T-cell (primary cell): ENCODE results near the gene CLCN7. TPM values are rescaled to one million over a fixed set of nuclear protein-coding genes. Genes with fewer than 3 reads are reported as not detected.
A peak's percentile ranks its signal among the peaks of the same experiment; 100 is the strongest.

Experiments
- ATAC-seq, 4 experiments: fragments of 200-7000 bp in 3 of 4; fragments of 150-1000 bp in 1 of 4; cut with Tn5 transposase; replicated peaks in 1 of 4; 1 replicate in 3 of 4; 2 replicates in 1 of 4; pipeline ENCODE4 v1.10.0; 2021; ENCODE audit warnings: moderate library complexity in 3 of 4, mild to moderate bottlenecking in 2 of 4, moderate number of reproducible peaks in 1 of 4
- CTCF ChIA-PET, 2 donors: fragments of 300-600 bp; sonication (Branson Sonifier 250); formaldehyde crosslinking; loops; one replicate each; lab custom pipeline; 2022; ENCODE audit warnings: antibody characterized with exemption in 2 of 2; lab: Charles Lee
- POLR2A ChIA-PET, 2 donors: fragments of 300-600 bp; sonication (Branson Sonifier 250); formaldehyde crosslinking; loops; one replicate each; lab custom pipeline; 2022; ENCODE audit warnings: antibody characterized with exemption in 2 of 2; lab: Charles Lee
- DNase-seq, 35 experiments: peaks; one replicate each; pipeline versions ENCODE4 v3.0.0 to v3.0.0-alpha.2; 2013 to 2023
- H3K27ac ChIP-seq: one replicate; pipeline ENCODE4 v1.5.1; 2013; ENCODE audit warnings: low read length
- H3K27me3 ChIP-seq, 2 experiments: replicated peaks in 1 of 2; 1 replicate in 1 of 2; 2 replicates in 1 of 2; pipeline versions ENCODE4 v1.6.1 to v1.7.0; 2013; ENCODE audit warnings: low read length in 1 of 2, mixed read lengths in 1 of 2; ENCODE audit not compliant: control insufficient read depth in 2 of 2, insufficient read depth in 2 of 2; ENCODE audit errors: extremely low read depth in 1 of 2
- H3K36me3 ChIP-seq, 2 donors: 1 replicate in 1 of 2; 2 replicates in 1 of 2; pipeline versions ENCODE4 v1.6.1 to v1.7.0; 2013; ENCODE audit warnings: low read length in 1 of 2; ENCODE audit not compliant: control insufficient read depth in 2 of 2, insufficient read depth in 1 of 2; ENCODE audit errors: extremely low read depth in 1 of 2
- H3K4me1 ChIP-seq, 2 experiments: 1 replicate in 1 of 2; 2 replicates in 1 of 2; pipeline versions ENCODE4 v1.6.1 to v1.7.0; 2013; ENCODE audit warnings: low read length in 2 of 2, mixed read lengths in 1 of 2; ENCODE audit not compliant: insufficient read depth in 2 of 2, control insufficient read depth in 1 of 2; ENCODE audit errors: extremely low read depth in 1 of 2
- H3K4me3 ChIP-seq, 2 donors: 1 replicate in 1 of 2; 2 replicates in 1 of 2; pipeline versions ENCODE4 v1.5.1 to v1.7.0; 2013; ENCODE audit warnings: mild to moderate bottlenecking in 2 of 2, low read length in 1 of 2, moderate library complexity in 1 of 2; ENCODE audit not compliant: control insufficient read depth in 1 of 2; ENCODE audit errors: extremely low read depth in 1 of 2
- H3K9me3 ChIP-seq: 2 replicates; pipeline ENCODE4 v1.7.0; 2013
- H3K27ac Mint-ChIP-seq, 2 donors: one replicate each; pipeline ENCODE4 v1.8.0; 2020 to 2021; ENCODE audit warnings: mild to moderate bottlenecking in 2 of 2, mixed read lengths in 2 of 2
- H3K27me3 Mint-ChIP-seq, 2 donors: one replicate each; pipeline ENCODE4 v1.8.0; 2021 to 2022; ENCODE audit warnings: mixed read lengths in 2 of 2
- H3K36me3 Mint-ChIP-seq: one replicate; pipeline ENCODE4 v1.8.0; 2021; ENCODE audit warnings: mixed read lengths
- H3K4me1 Mint-ChIP-seq, 3 donors: one replicate each; pipeline ENCODE4 v1.8.0; 2020 to 2022; ENCODE audit warnings: mixed read lengths in 3 of 3, mild to moderate bottlenecking in 1 of 3
- H3K4me3 Mint-ChIP-seq, 3 donors: one replicate each; pipeline ENCODE4 v1.8.0; 2020 to 2022; ENCODE audit warnings: mild to moderate bottlenecking in 3 of 3, mixed read lengths in 3 of 3, moderate library complexity in 3 of 3
- H3K9me3 Mint-ChIP-seq, 3 donors: one replicate each; pipeline ENCODE4 v1.8.0; 2020 to 2022; ENCODE audit warnings: mixed read lengths in 3 of 3
- WGBS: methylation state at CpG from one replicate; pipeline ENCODE4 v1.1.5; 2013; ENCODE audit warnings: missing lambda C conversion rate; ENCODE audit not compliant: insufficient coverage; 5-methylcytosine and 5-hydroxymethylcytosine counted together
- total RNA-seq, 35 experiments: library from RNA in 6 of 35; stranded (reverse) in 6 of 35; fragments of 120-200 nt in 1 of 35; gene quantifications; one replicate each; pipeline versions ENCODE4 v1.2.1 to v1.2.4 and lab custom pipeline; 2013 to 2026

CLCN7 gene
- total RNA-seq = 100 to 1,000 TPM in 3 of 5 donors, 10 to 100 TPM in 2; 77.1 to 141 (median 114) TPM
- 28.0 TPM for total RNA-seq (2013)
- total RNA-seq (lab: John Stamatoyannopoulos, UW) = 56.2 to 147 (median 91.7) reads per million in 29 experiments

GRCh38 chr16:1474796-1475551, at the start of gene CLCN7:
TSS of gene CLCN7 (minus strand) at chr16:1475028. CDS start at chr16:1474974, 54 bp downstream.
- H3K27ac ChIP-seq = peak within 1 kb of the TSS; percentile 76
- peak within 1 kb of the TSS; percentile 86 to 87 for H3K27ac Mint-ChIP-seq
- peak within 1 kb of the TSS; percentile 76 to 81 (median 77) for H3K4me3 Mint-ChIP-seq
- H3K9me3 ChIP-seq = no peaks in the 10 kb centered on the region
- DNase-seq (peak; percentile 67 to 92 (median 80)), ATAC-seq (peak; percentile 88 to 95 (median 94))
- no peaks in the 10 kb centered on the region for H3K36me3 Mint-ChIP-seq
- POLR2A ChIA-PET = no interaction called here
- H3K27me3 ChIP-seq = no peaks in the 10 kb centered on the region
- no peaks in the 10 kb centered on the region for H3K36me3 ChIP-seq
- H3K9me3 Mint-ChIP-seq = no peaks in the 10 kb centered on the region
- peaks cover 6 to 38% of the 10 kb centered on the region in 2 experiments for H3K4me1 ChIP-seq
- CTCF ChIA-PET = no interaction called here
- no peaks in the 10 kb centered on the region for H3K27me3 Mint-ChIP-seq
- peak within 1 kb of the TSS; percentile 61 to 74 for H3K4me3 ChIP-seq
- under 1% methylated on average over 98 of the region's 99 CpGs for WGBS
- peaks cover 29 to 40% (median 38%) of the 10 kb centered on the region in 3 donors for H3K4me1 Mint-ChIP-seq

GRCh38 chr16:1524366-1524765, 49.5 kb upstream of the CLCN7 start:
- ChIA-PET POLR2A (no interaction called here), CTCF (no interaction called here)
- peaks cover 19 to 41% of the 10 kb centered on the region in 2 experiments for H3K4me1 ChIP-seq
- WGBS = 94% methylated on average over 15 of the region's 26 CpGs
- no peak overlapping the region for H3K27ac ChIP-seq
- no peaks in the 10 kb centered on the region for H3K27me3 ChIP-seq
- no peak overlapping the region for H3K4me3 ChIP-seq
- ATAC-seq = no peak
- H3K36me3 ChIP-seq = peaks cover 5 to 14% of the 10 kb centered on the region in 2 donors
- H3K9me3 ChIP-seq = no peaks in the 10 kb centered on the region
- Mint-ChIP-seq H3K9me3 (no peaks in the 10 kb centered on the region), H3K27me3 (no peaks in the 10 kb centered on the region), H3K27ac (no peak overlapping the region), H3K4me1 (peaks cover 23 to 30% (median 29%) of the 10 kb centered on the region in 3 donors), H3K4me3 (no peak overlapping the region), H3K36me3 (no peaks in the 10 kb centered on the region)
- no peak for DNase-seq

- no peak overlapping the region for H3K27ac Mint-ChIP-seq
- WGBS = 92% methylated on average over 27 of the region's 30 CpGs
- POLR2A ChIA-PET = no interaction called here
These were observed 48.9 kb upstream of the CLCN7 start for GRCh38 chr16:1523581-1524245.

GRCh38 chr16:1520461-1520860, 45.6 kb upstream of the CLCN7 start:
- H3K9me3 Mint-ChIP-seq = no peaks in the 10 kb centered on the region
- H3K4me1 Mint-ChIP-seq = peaks cover 0 to 6% (median 4%) of the 10 kb centered on the region in 3 donors
- H3K27ac ChIP-seq = no peak overlapping the region
- no peaks in the 10 kb centered on the region for H3K27me3 ChIP-seq
- ATAC-seq (no peak), DNase-seq (no peak)
- H3K4me1 ChIP-seq = peaks cover 0 to 6% of the 10 kb centered on the region in 2 experiments
- no peak overlapping the region for H3K4me3 ChIP-seq
- POLR2A ChIA-PET = no interaction called here
- CTCF ChIA-PET = no interaction called here
- no peaks in the 10 kb centered on the region for H3K27me3 Mint-ChIP-seq
- no peaks in the 10 kb centered on the region for H3K36me3 Mint-ChIP-seq
- H3K9me3 ChIP-seq = no peaks in the 10 kb centered on the region
- H3K36me3 ChIP-seq = peaks cover 8 to 16% of the 10 kb centered on the region in 2 donors
- H3K4me3 Mint-ChIP-seq = no peak overlapping the region
- H3K27ac Mint-ChIP-seq = no peak overlapping the region
- 92% methylated on average over 16 of the region's 19 CpGs for WGBS

More at GRCh38 chr16:1523581-1524245, 48.9 kb upstream of the CLCN7 start:
- H3K27me3 Mint-ChIP-seq = no peaks in the 10 kb centered on the region
- H3K9me3 Mint-ChIP-seq = no peaks in the 10 kb centered on the region
- H3K9me3 ChIP-seq = no peaks in the 10 kb centered on the region
- no peak overlapping the region for H3K4me3 Mint-ChIP-seq
- peaks cover 19 to 39% of the 10 kb centered on the region in 2 experiments for H3K4me1 ChIP-seq
- H3K4me1 Mint-ChIP-seq = peaks cover 19 to 30% (median 29%) of the 10 kb centered on the region in 3 donors
- H3K36me3 ChIP-seq = peaks cover 8 to 14% of the 10 kb centered on the region in 2 donors
- no peaks in the 10 kb centered on the region for H3K36me3 Mint-ChIP-seq
- CTCF ChIA-PET = no interaction called here
- no peak for ATAC-seq
- no peak overlapping the region for H3K27ac ChIP-seq
- no peaks in the 10 kb centered on the region for H3K27me3 ChIP-seq
- no peak for DNase-seq
- no peak overlapping the region for H3K4me3 ChIP-seq

GRCh38 chr16:1519831-1520230, 45.0 kb upstream of the CLCN7 start:
- 98% methylated on average over 17 of the region's 17 CpGs for WGBS
- POLR2A ChIA-PET = no interaction called here
- Histone ChIP-seq H3K4me3 (no peak overlapping the region), H3K36me3 (peaks cover 8 to 16% of the 10 kb centered on the region in 2 donors), H3K27me3 (no peaks in the 10 kb centered on the region), H3K9me3 (peaks cover under 1% of the 10 kb centered on the region), H3K4me1 (no peaks in the 10 kb centered on the region), H3K27ac (no peak overlapping the region)
- DNase-seq = no peak
- peaks cover 3% of the 10 kb centered on the region for H3K36me3 Mint-ChIP-seq
- H3K27me3 Mint-ChIP-seq = no peaks in the 10 kb centered on the region
- no peak overlapping the region for H3K27ac Mint-ChIP-seq
- peaks cover 2 to 3% (median 3%) of the 10 kb centered on the region in 3 donors for H3K9me3 Mint-ChIP-seq
- no peak for ATAC-seq
- H3K4me3 Mint-ChIP-seq = no peak overlapping the region
- H3K4me1 Mint-ChIP-seq = peaks cover 0 to 2% (median 0%) of the 10 kb centered on the region in 3 donors
- CTCF ChIA-PET = no interaction called here

GRCh38 chr16:1518626-1519135, 43.9 kb upstream of the CLCN7 start:
- CTCF ChIA-PET = no interaction called here
- H3K4me1 ChIP-seq = no peaks in the 10 kb centered on the region
- Mint-ChIP-seq H3K36me3 (peaks cover 4% of the 10 kb centered on the region), H3K27me3 (no peaks in the 10 kb centered on the region), H3K27ac (no peak overlapping the region), H3K4me1 (no peaks in the 10 kb centered on the region), H3K9me3 (peaks cover 7% of the 10 kb centered on the region in 3 donors), H3K4me3 (no peak overlapping the region)
- no peaks in the 10 kb centered on the region for H3K27me3 ChIP-seq
- POLR2A ChIA-PET = interaction anchor here in 1 of 2 donors (0.7 kb wide), 1 partner anchor 678 kb away, joined by 3 read pairs; no protein-coding TSS in a partner anchor
- H3K36me3 ChIP-seq = peaks cover 6 to 13% of the 10 kb centered on the region in 2 donors
- no peak overlapping the region for H3K4me3 ChIP-seq
- 89% methylated on average over 14 of the region's 16 CpGs for WGBS
- H3K27ac ChIP-seq = no peak overlapping the region
- DNase-seq (no peak), ATAC-seq (no peak)
- peaks cover 2% of the 10 kb centered on the region for H3K9me3 ChIP-seq
